ENCODE results near the gene FAM3A. TPM values are rescaled to one million over a fixed set of nuclear protein-coding genes. Genes with fewer than 3 reads are reported as not detected.

The FAM3A gene
- total RNA-seq, 1 experiment from 2014 or later: 25.0 TPM

- no peak for TF ChIP-seq USF1 (CRISPR knock-in tag; IDR thresholded peaks at IDR 0.05)
- TF ChIP-seq CDX4 (CRISPR knock-in tag; IDR thresholded peaks at IDR 0.05; ENCODE audit: borderline replicate concordance): no peak
- TF ChIP-seq NR3C1 (CRISPR knock-in tag; conservative IDR thresholded peaks at IDR 0.05; ENCODE audit: low read depth): no peak
These were observed 26.0 kb downstream of the FAM3A start (continued) for GRCh38 chrX:154490021-154490413.

GRCh38 chrX:154489182-154489581, 26.9 kb downstream of the FAM3A start:
- CTCF ChIA-PET: interaction anchor here (0.5 to 2.3 kb wide), 2 partner anchors 64 to 116 kb away, joined by 5 to 11 read pairs; no protein-coding TSS in a partner anchor
- H3K27ac Mint-ChIP-seq: no peak overlapping the region
- H3K9me3 Mint-ChIP-seq: no peaks in the 10 kb centered on the region
- H3K36me3 Mint-ChIP-seq: no peaks in the 10 kb centered on the region; the same call in 1 of the 2 replicates
- DNase-seq (ENCODE audit: low spot score): no peak
- POLR2A ChIA-PET: interaction anchor here (1.2 to 2.2 kb wide), 2 partner anchors 38 to 116 kb away, joined by 5 to 7 read pairs; no protein-coding TSS in a partner anchor
- peaks cover 5% of the 10 kb centered on the region; the same call in 1 of the 2 replicates for H3K27me3 Mint-ChIP-seq (ENCODE audit: low read depth)
- H3K4me3 Mint-ChIP-seq: peak overlapping the region; percentile 73; the same call in 1 of the 2 replicates
- no peak for TF ChIP-seq ZNF232 (CRISPR knock-in tag; IDR thresholded peaks at IDR 0.05)
- TF ChIP-seq JAZF1 (CRISPR knock-in tag; IDR thresholded peaks at IDR 0.05): no peak
- no peak for TF ChIP-seq ZBTB21 (CRISPR knock-in tag; IDR thresholded peaks at IDR 0.05; ENCODE audit: borderline replicate concordance)
- TF ChIP-seq CTCF (IDR thresholded peaks at IDR 0.05): no peak
- TF ChIP-seq GRHL2 (CRISPR knock-in tag; IDR thresholded peaks at IDR 0.05; ENCODE audit: insufficient replicate concordance, severe bottlenecking): no peak
- TF ChIP-seq E2F4 (CRISPR knock-in tag; IDR thresholded peaks at IDR 0.05; ENCODE audit: borderline replicate concordance, low read depth): no peak
- TF ChIP-seq, protein P1, sequence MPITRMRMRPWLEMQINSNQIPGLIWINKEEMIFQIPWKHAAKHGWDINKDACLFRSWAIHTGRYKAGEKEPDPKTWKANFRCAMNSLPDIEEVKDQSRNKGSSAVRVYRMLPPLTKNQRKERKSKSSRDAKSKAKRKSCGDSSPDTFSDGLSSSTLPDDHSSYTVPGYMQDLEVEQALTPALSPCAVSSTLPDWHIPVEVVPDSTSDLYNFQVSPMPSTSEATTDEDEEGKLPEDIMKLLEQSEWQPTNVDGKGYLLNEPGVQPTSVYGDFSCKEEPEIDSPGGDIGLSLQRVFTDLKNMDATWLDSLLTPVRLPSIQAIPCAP (CRISPR knock-in tag; IDR thresholded peaks at IDR 0.05): no peak
- TF ChIP-seq ZNF263 (CRISPR knock-in tag; IDR thresholded peaks at IDR 0.05; ENCODE audit: low read depth): no peak
- TF ChIP-seq MYBL2 (CRISPR knock-in tag; IDR thresholded peaks at IDR 0.05): no peak
- H3K4me1 Mint-ChIP-seq: peaks cover 4% of the 10 kb centered on the region; the same call in 1 of the 2 replicates
- no peak for ATAC-seq

- Mint-ChIP-seq H3K27ac (no peak overlapping the region), H3K4me1 (peaks cover 4% of the 10 kb centered on the region; the same call in 1 of the 2 replicates), H3K4me3 (no peak overlapping the region), H3K9me3 (no peaks in the 10 kb centered on the region), H3K27me3 (ENCODE audit: low read depth) (peaks cover 5% of the 10 kb centered on the region; the same call in 1 of the 2 replicates), H3K36me3 (no peaks in the 10 kb centered on the region; the same call in 1 of the 2 replicates)
- ChIA-PET CTCF (no interaction called here), POLR2A (interaction anchor here (1.2 kb wide), 1 partner anchor 39 kb away, joined by 5 read pairs; no protein-coding TSS in a partner anchor)
- ATAC-seq: no peak
- TF ChIP-seq JUN (CRISPR knock-in tag; IDR thresholded peaks at IDR 0.05) (no peak), CREM (CRISPR knock-in tag; IDR thresholded peaks at IDR 0.05) (no peak), FOXP1 (CRISPR knock-in tag; IDR thresholded peaks at IDR 0.05; ENCODE audit: borderline replicate concordance) (no peak), ZNF138 (CRISPR knock-in tag; conservative IDR thresholded peaks at IDR 0.05) (no peak), ZSCAN18 (CRISPR knock-in tag; IDR thresholded peaks at IDR 0.05) (no peak)
- no peak for DNase-seq (ENCODE audit: low spot score)
These were observed 27.5 kb downstream of the FAM3A start for GRCh38 chrX:154488336-154489075.
